ENCODE data around the gene PAPLN. TPM values are rescaled to one million over a fixed set of nuclear protein-coding genes. Genes with fewer than 3 reads are reported as not detected.

Gene PAPLN
- total and polyA plus RNA-seq, 7 donors: 0.26 to 0.79 (median 0.44) TPM

DNA sequence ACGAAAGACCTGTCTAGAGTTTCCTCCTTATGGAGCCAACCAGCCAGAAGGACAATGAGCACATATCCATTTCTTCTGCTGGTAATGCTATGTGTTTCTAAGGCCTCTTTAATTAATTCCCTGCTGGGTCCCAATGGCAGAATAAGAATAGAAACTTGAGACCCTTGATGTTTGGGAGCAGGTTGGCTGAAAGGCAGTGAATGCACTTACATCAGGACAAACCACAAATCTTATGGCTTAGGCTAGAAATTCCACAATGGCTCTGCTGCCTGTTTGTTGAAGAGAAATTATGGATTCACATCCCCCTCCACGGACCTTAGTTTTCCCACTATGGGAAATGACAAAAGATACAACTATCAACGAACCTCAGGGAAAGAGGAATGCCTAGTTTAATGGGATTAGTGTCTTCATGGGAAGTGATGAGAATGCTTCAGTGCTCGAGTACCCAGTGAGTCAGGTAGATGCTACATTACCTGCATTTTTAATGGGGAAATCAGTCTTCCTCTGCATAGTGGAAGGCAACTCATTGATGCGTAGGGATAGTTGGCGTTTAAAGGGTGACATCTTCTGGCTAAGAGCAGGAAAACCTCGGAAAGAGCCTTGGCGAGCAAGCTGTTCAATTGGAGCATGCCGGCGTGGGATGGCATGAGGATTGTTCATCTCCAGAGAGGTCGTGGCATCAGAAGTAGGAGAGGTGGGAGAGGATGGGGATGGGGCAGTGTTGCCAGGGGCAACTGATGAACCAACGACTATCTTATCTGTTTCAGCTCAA is 46.5 kb downstream of the PAPLN start:
- Histone ChIP-seq H3K36me3 (ENCODE audit: insufficient read depth in 1 of 2, low read depth in 1 of 2) (peaks cover 18 to 94% of the 10 kb centered on the region in 2 donors), H3K27me3 (ENCODE audit: insufficient read depth in 3 of 3, low read length in 2 of 3) (no peaks in the 10 kb centered on the region), H3K27ac (no peak overlapping the region), H3K4me1 (no peaks in the 10 kb centered on the region), H3K9me3 (no peaks in the 10 kb centered on the region), H3K4me3 (no peak overlapping the region)
- ATAC-seq (no peak), DNase-seq (no peak)
- intact Hi-C loops (cut with DNase I): loop anchor here in 1 of 2 donors (10.0 kb wide), 1 partner anchor 109 kb away; no protein-coding TSS in a partner anchor
- TF ChIP-seq, protein P1, sequence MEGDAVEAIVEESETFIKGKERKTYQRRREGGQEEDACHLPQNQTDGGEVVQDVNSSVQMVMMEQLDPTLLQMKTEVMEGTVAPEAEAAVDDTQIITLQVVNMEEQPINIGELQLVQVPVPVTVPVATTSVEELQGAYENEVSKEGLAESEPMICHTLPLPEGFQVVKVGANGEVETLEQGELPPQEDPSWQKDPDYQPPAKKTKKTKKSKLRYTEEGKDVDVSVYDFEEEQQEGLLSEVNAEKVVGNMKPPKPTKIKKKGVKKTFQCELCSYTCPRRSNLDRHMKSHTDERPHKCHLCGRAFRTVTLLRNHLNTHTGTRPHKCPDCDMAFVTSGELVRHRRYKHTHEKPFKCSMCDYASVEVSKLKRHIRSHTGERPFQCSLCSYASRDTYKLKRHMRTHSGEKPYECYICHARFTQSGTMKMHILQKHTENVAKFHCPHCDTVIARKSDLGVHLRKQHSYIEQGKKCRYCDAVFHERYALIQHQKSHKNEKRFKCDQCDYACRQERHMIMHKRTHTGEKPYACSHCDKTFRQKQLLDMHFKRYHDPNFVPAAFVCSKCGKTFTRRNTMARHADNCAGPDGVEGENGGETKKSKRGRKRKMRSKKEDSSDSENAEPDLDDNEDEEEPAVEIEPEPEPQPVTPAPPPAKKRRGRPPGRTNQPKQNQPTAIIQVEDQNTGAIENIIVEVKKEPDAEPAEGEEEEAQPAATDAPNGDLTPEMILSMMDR (IDR thresholded peaks at IDR 0.05): no peak
- WGBS, 3 donors: 58 to 67% (median 59%) methylated on average over 12 of the region's 12 CpGs

DNA sequence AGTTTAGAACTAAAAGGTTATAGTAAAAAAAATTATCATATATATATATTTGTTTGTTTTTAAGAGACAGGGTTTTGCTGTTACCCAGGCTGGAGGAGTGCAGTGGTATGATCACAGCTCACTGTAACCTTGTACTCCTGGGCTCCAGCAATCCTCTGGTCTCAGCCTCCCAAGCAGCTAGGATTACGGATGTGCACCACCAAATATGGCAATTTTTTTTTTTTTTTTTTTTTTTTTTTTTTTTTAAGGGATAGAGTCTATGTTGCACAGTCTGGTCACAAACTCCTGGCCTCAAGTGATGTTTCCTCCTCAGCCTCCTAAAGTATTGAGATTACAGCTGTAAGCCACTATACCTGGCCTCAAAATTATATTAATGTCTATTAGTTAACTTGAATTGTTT is 48.7 kb downstream of the PAPLN start:
- H3K4me3 ChIP-seq: no peak overlapping the region
- WGBS, 3 donors: 75 to 89% (median 81%) methylated on average over 1 of the region's 1 CpG
- H3K27ac ChIP-seq: no peak overlapping the region
- TF ChIP-seq, protein P1 (IDR thresholded peaks at IDR 0.05): no peak
- peaks cover 18 to 87% of the 10 kb centered on the region in 2 donors for H3K36me3 ChIP-seq (ENCODE audit: insufficient read depth in 1 of 2, low read depth in 1 of 2)
- intact Hi-C loops (cut with DNase I): loop anchor here in 1 of 2 donors (10.0 kb wide), 1 partner anchor 111 kb away; no protein-coding TSS in a partner anchor
- no peaks in the 10 kb centered on the region for H3K9me3 ChIP-seq
- H3K4me1 ChIP-seq: no peaks in the 10 kb centered on the region
- no peak for ATAC-seq
- no peak for DNase-seq
- no peaks in the 10 kb centered on the region for H3K27me3 ChIP-seq (ENCODE audit: insufficient read depth in 3 of 3, low read length in 2 of 3)

DNA sequence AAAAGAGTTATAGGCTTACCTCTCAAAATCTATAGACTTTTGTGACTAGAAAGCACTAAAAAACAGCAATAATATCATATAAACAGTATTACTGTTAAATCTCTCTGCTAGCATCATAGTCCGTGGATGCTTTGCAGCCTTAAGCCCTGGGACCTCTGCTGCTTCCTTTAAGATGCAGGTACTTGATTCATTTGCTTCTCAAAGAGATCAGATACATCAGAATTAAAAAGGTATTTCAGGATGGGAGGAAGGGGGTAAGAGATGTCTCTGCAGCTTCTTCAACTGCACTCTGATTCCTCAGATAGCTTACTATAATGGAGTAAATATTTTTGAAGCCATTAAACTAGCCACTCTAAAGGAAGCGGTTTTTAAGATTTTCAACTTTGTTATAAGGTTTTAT is 49.3 kb downstream of the PAPLN start:
- Histone ChIP-seq H3K27me3 (ENCODE audit: insufficient read depth in 3 of 3, low read length in 2 of 3) (no peaks in the 10 kb centered on the region), H3K9me3 (no peaks in the 10 kb centered on the region), H3K4me1 (no peaks in the 10 kb centered on the region), H3K4me3 (no peak overlapping the region), H3K27ac (no peak overlapping the region), H3K36me3 (ENCODE audit: insufficient read depth in 1 of 2, low read depth in 1 of 2) (peaks cover 17 to 85% of the 10 kb centered on the region in 2 donors)
- ATAC-seq (no peak), DNase-seq (no peak)
- 92 to 97% (median 95%) methylated on average over 2 of the region's 2 CpGs for WGBS, 3 donors
- intact Hi-C loops (cut with DNase I): loop anchor here in 1 of 2 donors (10.0 kb wide), 1 partner anchor 112 kb away; no protein-coding TSS in a partner anchor
- TF ChIP-seq, protein P1 (IDR thresholded peaks at IDR 0.05): no peak

DNA sequence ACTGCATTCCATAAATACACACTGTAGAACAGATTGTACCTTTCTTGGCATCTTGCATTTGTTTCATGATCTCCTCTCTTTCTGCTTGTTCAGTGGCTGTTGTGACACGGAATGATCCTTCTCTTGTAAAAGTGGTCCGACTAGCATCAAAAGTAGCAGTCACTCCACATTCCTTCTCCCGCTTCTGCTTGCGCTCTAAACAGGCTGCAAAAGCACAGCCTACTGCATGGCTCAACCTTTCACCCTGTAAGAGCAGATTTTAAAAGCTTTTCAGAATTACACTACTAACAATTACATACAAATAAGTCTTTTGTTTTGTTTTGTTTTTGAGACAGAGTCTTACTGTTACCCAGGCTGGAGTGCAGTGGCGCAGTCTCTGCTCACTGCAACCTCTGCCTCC is 49.8 kb downstream of the PAPLN start:
- H3K27me3 ChIP-seq (ENCODE audit: insufficient read depth in 3 of 3, low read length in 2 of 3): no peaks in the 10 kb centered on the region
- no peaks in the 10 kb centered on the region for H3K9me3 ChIP-seq
- WGBS, 3 donors: 88 to 90% (median 89%) methylated on average over 5 of the region's 5 CpGs
- no peaks in the 10 kb centered on the region for H3K4me1 ChIP-seq
- peaks cover 14 to 85% of the 10 kb centered on the region in 2 donors for H3K36me3 ChIP-seq (ENCODE audit: insufficient read depth in 1 of 2, low read depth in 1 of 2)
- H3K4me3 ChIP-seq: no peak overlapping the region
- intact Hi-C loops (cut with DNase I): loop anchor here in 1 of 2 donors (10.0 kb wide), 1 partner anchor 112 kb away; no protein-coding TSS in a partner anchor
- DNase-seq: no peak
- TF ChIP-seq, protein P1 (IDR thresholded peaks at IDR 0.05): no peak
- no peak overlapping the region for H3K27ac ChIP-seq
- no peak for ATAC-seq

Measured in psoas muscle (tissue), 8 donors.